ENCODE results near the gene PNKD. TPM values are rescaled to one million over a fixed set of nuclear protein-coding genes. Genes with fewer than 3 reads are reported as not detected.

Gene PNKD
- total RNA-seq, 4 donors from 2014 or later: 20.1 to 35.8 (median 31.9) TPM

GRCh38 chr2:218286570-218287459 is 16.5 kb downstream of the PNKD start:
- peak; percentile 66 to 70 for ATAC-seq
- peak overlapping the region; percentile 93 to 100 (median 98) for H3K27ac ChIP-seq
- peak overlapping the region; percentile 59 to 70 (median 61) for H3K4me3 ChIP-seq
- DNase-seq: peak; percentile 92 to 96
- in situ Hi-C loops (cut with MboI; ENCODE audit: low sequenced_read_pairs in 4 of 4): loop anchor here in 3 of 4 donors (25.0 kb wide), 1 partner anchor 375 kb away; the partner anchor contains the start of genes BCS1L (in 3 of the 3), RNF25 (in 3 of the 3), STK36 (in 3 of the 3) and ZNF142 (in 3 of the 3)
- TF ChIP-seq POLR2A (IDR thresholded peaks at IDR 0.05): peak; percentile 66 to 69
- TF ChIP-seq CTCF (IDR thresholded peaks at IDR 0.05 in 4 of 5, conservative IDR thresholded peaks at IDR 0.05 in 1 of 5): no peak
- peaks cover 0 to under 1% of the 10 kb centered on the region in 2 donors for H3K36me3 ChIP-seq
- no peaks in the 10 kb centered on the region for H3K9me3 ChIP-seq
- peaks cover 92 to 97% of the 10 kb centered on the region in 2 donors for H3K4me1 ChIP-seq
- intact Hi-C loops (cut with DNase I; ENCODE audit: low total_unique reads): loop anchor here (10.0 kb wide), 4 partner anchors 382 to 1602 kb away; partner anchors contain the start of gene DNAJB2
- H3K27me3 ChIP-seq: no peaks in the 10 kb centered on the region

- DNase-seq (peak; percentile 37 to 45), ATAC-seq (peak in 1 of 2 donors; percentile 12)
- Histone ChIP-seq H3K27me3 (no peaks in the 10 kb centered on the region), H3K9me3 (no peaks in the 10 kb centered on the region), H3K4me1 (peaks cover 62 to 74% of the 10 kb centered on the region in 2 donors), H3K36me3 (no peaks in the 10 kb centered on the region), H3K4me3 (peak overlapping the region; percentile 71 to 100 (median 96)), H3K27ac (peak overlapping the region; percentile 93 to 100 (median 98))
- in situ Hi-C loops (cut with MboI; ENCODE audit: low sequenced_read_pairs in 4 of 4) (loop anchor here in 3 of 4 donors (25.0 kb wide), 1 partner anchor 373 kb away; the partner anchor contains the start of genes BCS1L (in 3 of the 3), RNF25 (in 3 of the 3), STK36 (in 3 of the 3) and ZNF142 (in 3 of the 3)), intact Hi-C loops (cut with DNase I; ENCODE audit: low total_unique reads) (loop anchor here (2.0 to 10.0 kb wide), 8 partner anchors 17 to 1605 kb away; partner anchors contain the start of genes BCS1L, CNOT9, DNAJB2 and USP37)
- TF ChIP-seq CTCF (IDR thresholded peaks at IDR 0.05 in 4 of 5, conservative IDR thresholded peaks at IDR 0.05 in 1 of 5) (no peak), POLR2A (IDR thresholded peaks at IDR 0.05) (peak in 1 of 2 donors; percentile 23)
Observed at GRCh38 chr2:218289639-218290315, 19.5 kb downstream of the PNKD start.

GRCh38 chr2:218290316-218291261 is 20.3 kb downstream of the PNKD start:
- Histone ChIP-seq H3K9me3 (no peaks in the 10 kb centered on the region), H3K27me3 (no peaks in the 10 kb centered on the region), H3K27ac (peak overlapping the region; percentile 93 to 100 (median 98)), H3K4me1 (peaks cover 54 to 65% of the 10 kb centered on the region in 2 donors), H3K36me3 (no peaks in the 10 kb centered on the region), H3K4me3 (peak overlapping the region; percentile 71 to 100 (median 96))
- ATAC-seq: no peak
- DNase-seq: no peak
- in situ Hi-C loops (cut with MboI; ENCODE audit: low sequenced_read_pairs in 4 of 4) (loop anchor here in 3 of 4 donors (25.0 kb wide), 1 partner anchor 372 kb away; the partner anchor contains the start of genes BCS1L (in 3 of the 3), RNF25 (in 3 of the 3), STK36 (in 3 of the 3) and ZNF142 (in 3 of the 3)), intact Hi-C loops (cut with DNase I; ENCODE audit: low total_unique reads) (loop anchor here (2.0 to 5.0 kb wide), 3 partner anchors 18 to 367 kb away; partner anchors contain the start of genes BCS1L, CNOT9, USP37 and ZNF142)
- no peak for TF ChIP-seq CTCF (IDR thresholded peaks at IDR 0.05 in 4 of 5, conservative IDR thresholded peaks at IDR 0.05 in 1 of 5)
- no peak for TF ChIP-seq POLR2A (IDR thresholded peaks at IDR 0.05)
